IMR-90 (cell line): Measurements from ENCODE around the gene HCN3. TPM values are rescaled to one million over a fixed set of nuclear protein-coding genes. Genes with fewer than 3 reads are reported as not detected.

Experiments used
- ATAC-seq: fragments of 200-7000 bp; cut with Tn5 transposase; 2 replicates; pipeline ENCODE4 v1.9.1; 2020; ENCODE audit warnings: low read depth, mild to moderate bottlenecking, moderate library complexity
- BruUV-seq: library from RNA; stranded (reverse); fragments of 400-500 nt; replicated peaks from 2 replicates; lab custom pipeline; 2021; lab: Mats Ljungman, UMichigan
- CTCF ChIA-PET: fragments of 300-600 bp; formaldehyde crosslinking; extraction: SDS; loops from one replicate; lab custom pipeline; 2021; ENCODE audit warnings: antibody characterized with exemption; lab: Yijun Ruan, JAX
- POLR2A ChIA-PET: fragments of 300-600 bp; sonication (Branson Sonifier 250); formaldehyde crosslinking; loops from one replicate; lab custom pipeline; 2022; ENCODE audit warnings: antibody characterized with exemption; ENCODE audit not compliant: unreplicated experiment; lab: Charles Lee
- DNase-seq: peaks from one replicate; pipeline ENCODE4 v3.0.0; 2013
- H2AFZ ChIP-seq: replicated peaks from 2 replicates; pipeline ENCODE3; 2013; ENCODE audit warnings: low read length, mild to moderate bottlenecking; ENCODE audit not compliant: poor library complexity
- H2AK5ac ChIP-seq: 2 replicates; pipeline ENCODE4 v1.6.1; 2013; ENCODE audit warnings: low read depth, low read length, inconsistent platforms
- H2AK9ac ChIP-seq: replicated peaks from 2 replicates; pipeline ENCODE3; 2013; ENCODE audit warnings: mild to moderate bottlenecking, low read depth, low read length, moderate library complexity; ENCODE audit not compliant: poor library complexity
- H2BK120ac ChIP-seq: 2 replicates; pipeline ENCODE4 v1.6.1; 2013; ENCODE audit warnings: low read depth, low read length, inconsistent platforms
- H2BK15ac ChIP-seq: 3 replicates; pipeline ENCODE4 v1.6.1; 2013; ENCODE audit warnings: low read depth, low read length, inconsistent platforms
- H2BK20ac ChIP-seq: 2 replicates; pipeline ENCODE4 v1.6.1; 2013; ENCODE audit warnings: low read depth, mild to moderate bottlenecking, inconsistent platforms, low read length, moderate library complexity
- H2BK5ac ChIP-seq: 2 replicates; pipeline ENCODE4 v1.6.1; 2013; ENCODE audit warnings: mild to moderate bottlenecking, low read depth, low read length, inconsistent platforms; ENCODE audit not compliant: poor library complexity, severe bottlenecking
- H3K14ac ChIP-seq: replicated peaks from 2 replicates; pipeline ENCODE4 v1.6.1; 2013; ENCODE audit warnings: low read depth, low read length, inconsistent platforms
- H3K18ac ChIP-seq: 2 replicates; pipeline ENCODE4 v1.6.1; 2013; ENCODE audit warnings: low read depth, low read length, control low read depth
- H3K23ac ChIP-seq: 2 replicates; pipeline ENCODE4 v1.6.1; 2013; ENCODE audit warnings: low read depth, low read length, inconsistent platforms
- H3K27ac ChIP-seq: 2 replicates; pipeline ENCODE4 v1.5.1; 2013; ENCODE audit warnings: mild to moderate bottlenecking, control low read depth, low read length; ENCODE audit not compliant: insufficient read depth
- H3K27me3 ChIP-seq: 2 replicates; pipeline ENCODE4 v1.6.1; 2013; ENCODE audit warnings: low read length; ENCODE audit not compliant: control insufficient read depth, insufficient read depth
- H3K36me3 ChIP-seq: 2 replicates; pipeline ENCODE4 v1.6.1; 2013; ENCODE audit warnings: low read length, mixed read lengths; ENCODE audit not compliant: control insufficient read depth, insufficient read depth
- H3K4ac ChIP-seq: 2 replicates; pipeline ENCODE4 v1.6.1; 2013; ENCODE audit warnings: low read depth, low read length, inconsistent platforms
- H3K4me1 ChIP-seq: 2 replicates; pipeline ENCODE4 v1.6.1; 2013; ENCODE audit warnings: low read length, mixed read lengths; ENCODE audit not compliant: control insufficient read depth, insufficient read depth
- H3K4me2 ChIP-seq: 2 replicates; pipeline ENCODE4 v1.6.1; 2013; ENCODE audit warnings: low read depth, mild to moderate bottlenecking, control low read depth, low read length, moderate library complexity
- H3K4me3 ChIP-seq: 2 replicates; pipeline ENCODE4 v1.5.1; 2013; ENCODE audit warnings: low read depth, mild to moderate bottlenecking, control low read depth, low read length, moderate library complexity; ENCODE audit not compliant: insufficient read depth
- H3K56ac ChIP-seq: 2 replicates; pipeline ENCODE4 v1.6.1; 2013; ENCODE audit warnings: low read length, inconsistent platforms; ENCODE audit not compliant: insufficient read depth; ENCODE audit errors: extremely low read depth
- H3K79me1 ChIP-seq, 2 experiments: 2 replicates each; pipeline ENCODE4 v1.6.1; 2013; ENCODE audit warnings: low read length in 2 of 2, inconsistent platforms in 1 of 2, low read depth in 1 of 2
- H3K9ac ChIP-seq: 2 replicates; pipeline ENCODE4 v1.6.1; 2013; ENCODE audit warnings: low read depth, low read length, control low read depth
- H3K9me1 ChIP-seq: 2 replicates; pipeline ENCODE4 v1.6.1; 2013; ENCODE audit warnings: low read length, inconsistent platforms; ENCODE audit not compliant: insufficient read depth
- H3K9me3 ChIP-seq: 2 replicates; pipeline ENCODE4 v1.6.1; 2013; ENCODE audit warnings: low read length; ENCODE audit not compliant: control insufficient read depth, insufficient read depth
- H4K20me1 ChIP-seq: 2 replicates; pipeline ENCODE4 v1.6.1; 2013; ENCODE audit warnings: low read length, inconsistent platforms; ENCODE audit not compliant: insufficient read depth
- H4K5ac ChIP-seq: 2 replicates; pipeline ENCODE4 v1.6.1; 2013; ENCODE audit warnings: mild to moderate bottlenecking, low read depth, low read length, control low read depth
- H4K8ac ChIP-seq, 2 experiments: 2 replicates each; pipeline ENCODE4 v1.6.1; 2013; ENCODE audit warnings: low read depth in 2 of 2, low read length in 2 of 2, control low read depth in 1 of 2, inconsistent platforms in 1 of 2
- H4K91ac ChIP-seq: 2 replicates; pipeline ENCODE4 v1.6.1; 2013; ENCODE audit warnings: low read depth, low read length, inconsistent platforms; ENCODE audit not compliant: insufficient read depth
- BHLHE40 ChIP-seq: fragments of 150-350 bp; IDR thresholded peaks from 2 replicates; pipeline ENCODE4 v1.6.1; 2016; ENCODE audit warnings: mild to moderate bottlenecking, low read depth, low read length
- CEBPB ChIP-seq: IDR thresholded peaks from 2 replicates; pipeline ENCODE4 v1.6.1; 2012; ENCODE audit warnings: low read depth, low read length, improper control_type of control experiment
- CHD1 ChIP-seq: IDR thresholded peaks from 2 replicates; pipeline ENCODE4 v1.6.1; 2012; ENCODE audit warnings: low read depth, low read length, improper control_type of control experiment
- FOS ChIP-seq: fragments of 150-350 bp; IDR thresholded peaks from 2 replicates; pipeline ENCODE4 v1.6.1; 2016; ENCODE audit warnings: low read depth, low read length
- MAFK ChIP-seq: IDR thresholded peaks from 2 replicates; pipeline ENCODE4 v1.6.1; 2012; ENCODE audit warnings: low read depth, low read length, improper control_type of control experiment
- MAZ ChIP-seq: IDR thresholded peaks from 2 replicates; pipeline ENCODE4 v1.6.1; 2012; ENCODE audit warnings: low read depth, mild to moderate bottlenecking, low read length, improper control_type of control experiment, moderate library complexity, borderline replicate concordance
- NFE2L2 ChIP-seq: fragments of 150-350 bp; IDR thresholded peaks from 2 replicates; pipeline ENCODE4 v1.6.1; 2016; ENCODE audit warnings: low read depth, mild to moderate bottlenecking, low read length
- POLR2A ChIP-seq: IDR thresholded peaks from 2 replicates; pipeline ENCODE4 v1.6.1; 2012; ENCODE audit warnings: mild to moderate bottlenecking, low read depth, low read length
- RAD21 ChIP-seq: IDR thresholded peaks from 2 replicates; pipeline ENCODE4 v1.6.1; 2012; ENCODE audit warnings: low read length, improper control_type of control experiment
- RCOR1 ChIP-seq: IDR thresholded peaks from 2 replicates; pipeline ENCODE4 v1.6.1; 2012; ENCODE audit warnings: mild to moderate bottlenecking, low read length, improper control_type of control experiment; ENCODE audit not compliant: insufficient replicate concordance
- RFX5 ChIP-seq: IDR thresholded peaks from 2 replicates; pipeline ENCODE4 v1.8.0; 2012; ENCODE audit warnings: low read depth, mild to moderate bottlenecking, low read length, moderate library complexity
- SMC3 ChIP-seq: fragments of 150-350 bp; IDR thresholded peaks from 2 replicates; pipeline ENCODE4 v1.6.1; 2016; ENCODE audit warnings: low read depth, mild to moderate bottlenecking, antibody characterized with exemption, low read length, moderate library complexity
- WGBS, 2 experiments: methylation state at CpG; one replicate each; pipeline versions ENCODE4 v1.1.5 to v1.1.7; 2013; ENCODE audit warnings: missing lambda C conversion rate in 2 of 2; ENCODE audit not compliant: insufficient read length in 1 of 2; ENCODE audit errors: extremely low coverage in 2 of 2; 5-methylcytosine and 5-hydroxymethylcytosine counted together
- dilution Hi-C: fragments of 300-500 bp; cut with HindIII; formaldehyde crosslinking; loops from one replicate; pipeline ENCODE4 v1.14.3; 2018; ENCODE audit warnings: low sequenced_read_pairs; ENCODE audit not compliant: unreplicated experiment
- in situ Hi-C: fragments of 300-500 bp; cut with MboI; formaldehyde crosslinking; loops from 3 replicates; pipeline ENCODE4 v1.14.3; 2019; ENCODE audit warnings: low sequenced_read_pairs, inconsistent platforms, mixed read lengths
- intact Hi-C: fragments of 100-400 bp; cut with micrococcal nuclease; formaldehyde crosslinking; loops from 2 replicates; pipeline ENCODE4 v1.10.0; 2022
- polyA plus RNA-seq, 3 experiments: library from polyadenylated mRNA; depleted of rRNA; stranded (reverse); fragments of >200 nt; gene quantifications; 2 replicates each; pipeline ENCODE4 v1.2.3, GENCODE V29; 2012; ENCODE audit warnings: low replicate concordance in 1 of 3
- total RNA-seq: library from RNA; depleted of rRNA; stranded (reverse); fragments of >200 nt; gene quantifications from 2 replicates; pipeline ENCODE4 v1.2.3, GENCODE V29; 2012
- TF ChIP-seq, protein P1 (sequence below): fragments of 150-350 bp; IDR thresholded peaks from 2 replicates; pipeline ENCODE4 v1.6.1; 2016; ENCODE audit warnings: low read depth, mild to moderate bottlenecking, low read length, moderate library complexity, borderline replicate concordance
- TF ChIP-seq, protein P2 (sequence below): fragments of 150-350 bp; IDR thresholded peaks from 2 replicates; pipeline ENCODE4 v1.6.1; 2017; ENCODE audit warnings: mild to moderate bottlenecking, antibody characterized with exemption, low read length, low read depth

HCN3 gene
- total and polyA plus RNA-seq, 2 of the 4 experiments (the other 2 are of a cell fraction) = 0.36 to 2.7 TPM

DNA sequence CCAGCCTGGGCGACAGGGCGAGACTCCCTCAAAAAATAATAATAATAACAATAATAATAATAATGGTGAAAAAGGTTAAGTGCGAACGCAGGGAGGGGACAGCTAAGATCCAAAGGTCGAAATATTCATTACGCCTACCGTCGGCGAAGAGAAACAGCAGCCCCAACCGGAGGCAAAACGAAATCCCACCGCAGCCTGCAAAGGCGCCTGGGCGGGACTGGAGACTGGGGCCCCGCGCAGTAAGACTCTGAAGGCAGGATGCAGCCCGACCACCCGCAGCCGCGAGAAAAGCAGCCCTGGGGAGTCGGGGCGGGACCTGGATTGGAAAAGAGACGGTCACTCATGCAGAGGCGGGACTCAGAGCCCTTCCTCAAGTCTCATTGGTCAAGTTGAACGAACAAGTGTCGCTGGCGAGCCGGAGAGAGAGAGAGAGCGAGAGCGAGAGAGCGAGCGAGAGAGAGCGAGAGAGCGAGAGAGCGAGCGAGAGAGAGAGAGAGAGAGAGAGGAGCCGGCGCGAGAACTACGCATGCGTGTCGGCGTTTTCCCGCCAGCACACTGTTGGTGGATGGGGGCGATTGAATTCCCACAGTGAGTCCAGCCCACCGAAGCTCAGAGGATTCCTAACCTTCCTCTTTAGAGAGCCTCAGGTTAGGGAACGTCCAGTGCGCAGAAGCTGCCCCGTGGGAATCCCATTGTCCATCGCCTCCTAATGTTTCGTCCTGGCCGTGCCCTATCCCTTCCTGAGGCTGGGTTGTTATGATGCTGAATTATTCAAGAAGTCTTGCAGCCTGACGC is 32.7 kb upstream of the HCN3 start:
- Histone ChIP-seq H3K9me3 (no peaks in the 10 kb centered on the region), H4K8ac (peak overlapping the region; percentile 93 to 98), H4K20me1 (no peaks in the 10 kb centered on the region), H2AFZ (peak overlapping the region; percentile 96), H3K4ac (peak overlapping the region; percentile 96), H4K5ac (peak overlapping the region; percentile 41), H3K9me1 (peaks cover 6% of the 10 kb centered on the region), H3K79me1 (peaks cover 4 to 37% of the 10 kb centered on the region in 2 experiments; a peak in 3 of 4 replicates), H3K14ac (peak overlapping the region; percentile 92), H3K36me3 (peaks cover 13% of the 10 kb centered on the region), H3K27ac (peak overlapping the region; percentile 80), H3K18ac (peak overlapping the region; percentile 30), H3K4me1 (peaks cover 6% of the 10 kb centered on the region; the same call in 1 of the 2 replicates), H3K27me3 (no peaks in the 10 kb centered on the region), H4K91ac (peak overlapping the region; percentile 92), H2BK120ac (peak overlapping the region; percentile 80), H2AK9ac (peak overlapping the region; percentile 96), H3K4me2 (peak overlapping the region; percentile 91), H2AK5ac (peak overlapping the region; percentile 87), H3K23ac (peak overlapping the region; percentile 90), H2BK5ac (peak overlapping the region; percentile 77), H3K4me3 (peak overlapping the region; percentile 53), H2BK20ac (peak overlapping the region; percentile 70), H3K56ac (peak overlapping the region; percentile 87), H3K9ac (peak overlapping the region; percentile 68), H2BK15ac (peak overlapping the region; percentile 95; the same call in 2 of the 3 replicates)
- DNase-seq = peak; percentile 100
- dilution Hi-C loops = no loop called here
- ChIA-PET CTCF (interaction anchor here (0.9 kb wide), 1 partner anchor 37 kb away, joined by 3 read pairs; no protein-coding TSS in a partner anchor), POLR2A (interaction anchor here (0.5 to 0.6 kb wide), 2 partner anchors 11 to 79 kb away, joined by 5 to 6 read pairs; partner anchors contain the start of gene ENTREP3)
- peak; percentile 95 for ATAC-seq
- 0% methylated on average over 24 of the region's 53 CpGs; no CpG with 5 or more reads in 1 of the 2 experiments for WGBS, 2 experiments
- BruUV-seq = no TSS peak
- in situ Hi-C loops = no loop called here
- intact Hi-C loops = loop anchor here (1.0 kb wide), 1 partner anchor 37 kb away; the partner anchor contains the start of gene THBS3
- TF ChIP-seq SMC3 = 0 out of 2 replicates have a peak, but pooled peaks have one; percentile 25
- TF ChIP-seq RAD21 = peak; percentile 32
- TF ChIP-seq, protein P1, sequence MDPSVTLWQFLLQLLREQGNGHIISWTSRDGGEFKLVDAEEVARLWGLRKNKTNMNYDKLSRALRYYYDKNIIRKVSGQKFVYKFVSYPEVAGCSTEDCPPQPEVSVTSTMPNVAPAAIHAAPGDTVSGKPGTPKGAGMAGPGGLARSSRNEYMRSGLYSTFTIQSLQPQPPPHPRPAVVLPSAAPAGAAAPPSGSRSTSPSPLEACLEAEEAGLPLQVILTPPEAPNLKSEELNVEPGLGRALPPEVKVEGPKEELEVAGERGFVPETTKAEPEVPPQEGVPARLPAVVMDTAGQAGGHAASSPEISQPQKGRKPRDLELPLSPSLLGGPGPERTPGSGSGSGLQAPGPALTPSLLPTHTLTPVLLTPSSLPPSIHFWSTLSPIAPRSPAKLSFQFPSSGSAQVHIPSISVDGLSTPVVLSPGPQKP = no peak
- peak; percentile 75 for TF ChIP-seq BHLHE40
- no peak for TF ChIP-seq NFE2L2
- peak; percentile 96 for TF ChIP-seq RCOR1
- peak; percentile 73; the same call in 1 of the 2 replicates for TF ChIP-seq MAZ
- TF ChIP-seq CHD1 = peak; percentile 80; the same call in 1 of the 2 replicates
- peak; percentile 91 for TF ChIP-seq POLR2A
- 0 out of 2 replicates have a peak, but pooled peaks have one; percentile 27 for TF ChIP-seq FOS
- 0 out of 2 replicates have a peak, but pooled peaks have one; percentile 8 for TF ChIP-seq RFX5
- TF ChIP-seq, protein P2, sequence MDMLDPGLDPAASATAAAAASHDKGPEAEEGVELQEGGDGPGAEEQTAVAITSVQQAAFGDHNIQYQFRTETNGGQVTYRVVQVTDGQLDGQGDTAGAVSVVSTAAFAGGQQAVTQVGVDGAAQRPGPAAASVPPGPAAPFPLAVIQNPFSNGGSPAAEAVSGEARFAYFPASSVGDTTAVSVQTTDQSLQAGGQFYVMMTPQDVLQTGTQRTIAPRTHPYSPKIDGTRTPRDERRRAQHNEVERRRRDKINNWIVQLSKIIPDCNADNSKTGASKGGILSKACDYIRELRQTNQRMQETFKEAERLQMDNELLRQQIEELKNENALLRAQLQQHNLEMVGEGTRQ = peak; percentile 50
- TF ChIP-seq CEBPB = no peak
- no peak for TF ChIP-seq MAFK
